Stimulated activated CD4-positive, alpha-beta T cell treated with anti-CD3 and anti-CD28 coated beads, Interleukin-1b, Interleukin-23, amount 100 ng/mL, for 48 hours (primary cell): ENCODE data around the gene ARHGEF4.

Experiments used
- DNase-seq: peaks from one replicate; pipeline ENCODE4 v3.0.0-alpha.2; 2020

ARHGEF4 gene

DNA sequence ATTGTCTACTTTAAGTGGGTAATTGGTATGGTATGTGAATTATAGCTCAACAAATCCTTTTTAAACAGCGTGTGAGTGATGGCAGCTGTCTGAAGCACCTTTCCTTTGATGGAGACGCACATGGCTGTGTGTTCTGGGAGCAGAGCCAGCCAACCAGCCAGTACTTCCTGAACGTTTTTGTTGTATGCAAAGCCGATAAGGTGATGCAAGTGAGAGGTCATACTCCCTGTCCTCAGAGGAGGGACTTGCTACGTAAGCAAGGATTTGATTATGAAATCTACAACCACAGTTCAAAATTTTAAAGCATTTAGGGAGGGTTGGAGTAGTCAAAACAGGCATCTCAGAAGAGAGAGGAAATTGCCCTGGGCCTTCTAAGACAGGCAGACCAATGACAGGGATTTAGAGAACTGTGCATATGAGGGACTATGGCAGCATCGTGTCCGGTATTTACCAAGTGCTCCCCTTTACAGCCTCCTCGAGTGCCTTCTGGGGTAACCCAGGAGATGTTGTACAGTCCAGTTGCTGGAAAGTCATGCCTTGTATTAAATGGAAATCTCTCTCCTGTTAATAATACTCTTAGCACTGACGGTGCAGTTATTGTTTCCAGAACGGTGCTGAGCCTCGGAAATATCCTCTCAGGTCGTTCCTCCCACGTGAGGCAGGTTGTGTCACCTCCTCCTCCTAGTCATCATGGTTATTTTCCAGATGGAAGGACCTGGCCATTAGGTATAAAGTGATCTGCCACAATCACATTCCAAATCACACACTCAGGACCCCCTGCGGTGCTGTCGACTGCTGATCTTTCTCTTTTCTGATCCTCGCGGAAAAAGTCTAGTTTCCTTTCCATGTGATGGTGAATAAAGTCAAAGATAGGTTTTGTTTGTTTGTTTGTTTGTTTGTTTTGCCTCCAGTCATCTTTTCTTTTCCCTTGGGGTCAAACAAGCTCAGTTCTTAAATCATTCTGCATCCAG is 28.4 kb downstream of the ARHGEF4 start:
- DNase-seq, result no peak

DNA sequence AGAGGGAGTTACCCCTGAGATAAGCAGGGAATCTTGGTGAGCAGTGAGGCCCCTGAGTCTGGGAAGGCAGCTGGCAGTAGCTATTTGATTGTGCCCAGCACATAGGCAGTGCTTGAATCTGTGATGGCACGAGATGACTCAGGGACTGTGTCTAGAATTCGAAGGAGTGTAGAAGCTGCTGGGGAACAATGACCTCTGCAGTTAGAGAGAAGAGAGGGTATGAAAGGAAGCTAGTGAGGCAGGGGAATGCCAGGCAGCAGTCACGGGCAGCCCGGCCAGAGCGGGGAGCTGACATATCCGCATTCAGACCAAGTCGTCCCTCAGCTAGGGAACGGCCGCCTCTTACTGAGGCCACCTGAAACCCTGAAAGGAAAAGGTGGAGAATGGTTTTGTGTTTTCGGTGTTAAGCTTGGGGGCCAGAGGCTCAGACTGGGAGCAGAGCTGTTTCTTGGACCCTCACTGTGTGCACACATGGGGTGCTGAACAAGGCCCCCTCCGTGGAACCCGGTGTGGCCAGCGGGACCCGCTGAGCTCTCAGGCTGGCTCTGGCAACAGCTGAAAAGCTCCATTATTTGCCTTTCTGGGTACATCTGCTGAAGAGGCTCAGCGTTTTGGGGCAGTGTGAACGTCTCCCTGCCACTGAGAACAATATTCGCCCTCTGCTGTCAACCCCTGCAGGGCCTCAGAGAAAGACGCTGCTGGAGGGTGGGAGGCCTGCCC is 32.9 kb downstream of the ARHGEF4 start:
- no peak for DNase-seq

DNA sequence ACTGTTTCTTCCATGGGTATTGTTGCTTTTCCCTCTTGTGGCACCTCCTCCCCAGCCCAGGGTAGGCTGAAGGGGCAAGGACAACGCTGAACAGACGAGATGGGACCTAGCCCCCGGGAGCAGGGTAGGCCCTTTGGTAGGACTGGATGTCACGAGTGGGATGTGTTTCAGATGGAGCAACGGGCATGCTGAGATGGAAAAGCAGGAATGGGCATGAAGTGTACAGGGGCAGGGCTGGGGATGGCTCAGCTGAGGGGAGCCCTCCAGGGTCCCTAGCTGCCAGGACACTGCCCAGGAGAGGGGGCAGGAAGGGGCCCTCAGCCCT is 33.4 kb downstream of the ARHGEF4 start:
- no peak for DNase-seq

DNA sequence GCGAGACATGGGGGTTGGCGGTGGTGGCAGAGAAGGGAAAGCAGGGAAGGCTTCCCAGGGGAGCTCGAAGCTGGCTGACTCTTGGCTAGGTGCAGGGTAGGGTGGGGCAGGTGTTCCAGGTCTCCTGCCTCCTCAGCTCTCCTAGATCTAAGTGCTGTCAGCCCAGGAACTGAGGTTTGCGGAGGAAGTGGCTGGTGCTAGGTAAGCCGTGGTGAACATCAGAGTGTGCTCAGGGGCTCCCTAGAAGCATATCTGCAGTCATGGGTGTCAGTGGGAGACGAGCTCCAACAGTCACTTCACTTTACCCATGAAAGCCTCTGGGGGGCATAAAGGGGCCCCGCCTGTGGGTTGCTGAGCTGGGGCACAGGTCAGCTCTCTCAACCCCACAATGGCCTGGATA is 34.1 kb downstream of the ARHGEF4 start:
- no peak for DNase-seq

DNA sequence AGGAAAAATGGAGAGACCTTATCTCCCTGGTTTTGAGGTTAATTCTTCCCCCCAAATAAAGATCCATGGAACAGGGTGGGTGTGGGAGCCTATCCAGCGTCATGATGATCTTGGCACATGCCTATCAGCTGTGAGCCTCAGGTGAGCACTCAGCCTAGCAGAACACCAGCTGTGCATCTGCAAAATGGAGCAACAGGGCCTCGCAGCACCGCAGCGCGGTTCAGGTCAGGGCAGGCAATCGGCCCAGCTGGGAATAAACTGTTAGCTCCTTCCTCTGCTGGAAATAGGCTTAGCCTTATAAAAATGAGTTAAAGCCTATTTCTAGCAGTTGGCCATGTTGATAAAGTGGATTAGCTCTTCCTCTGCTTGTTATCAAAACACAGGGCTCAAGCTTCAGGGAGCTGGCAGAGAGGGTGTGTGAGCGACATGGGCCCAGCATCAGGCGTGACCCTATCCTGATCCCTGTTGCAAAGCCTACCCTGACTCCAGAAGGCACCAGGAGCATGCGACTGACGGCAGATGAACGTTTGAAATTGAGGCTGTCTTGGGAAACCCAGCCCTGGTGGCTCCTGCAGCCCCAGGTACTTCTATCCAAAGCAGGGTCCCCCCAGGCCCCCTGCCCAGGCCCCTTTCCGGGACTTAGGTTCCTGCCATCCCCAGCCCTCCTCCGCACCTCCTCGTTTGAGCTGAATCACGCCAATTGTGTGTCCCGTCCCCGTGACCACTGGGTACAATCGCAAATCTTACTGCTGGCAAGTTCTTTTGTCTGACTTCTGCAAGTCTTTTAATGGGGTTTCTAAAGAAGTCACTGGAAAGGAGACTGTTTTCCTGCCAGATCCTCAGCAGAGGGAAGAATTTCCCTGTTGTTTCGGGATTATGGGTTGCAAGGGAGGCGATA is 35.4 kb downstream of the ARHGEF4 start:
- no peak for DNase-seq

DNA sequence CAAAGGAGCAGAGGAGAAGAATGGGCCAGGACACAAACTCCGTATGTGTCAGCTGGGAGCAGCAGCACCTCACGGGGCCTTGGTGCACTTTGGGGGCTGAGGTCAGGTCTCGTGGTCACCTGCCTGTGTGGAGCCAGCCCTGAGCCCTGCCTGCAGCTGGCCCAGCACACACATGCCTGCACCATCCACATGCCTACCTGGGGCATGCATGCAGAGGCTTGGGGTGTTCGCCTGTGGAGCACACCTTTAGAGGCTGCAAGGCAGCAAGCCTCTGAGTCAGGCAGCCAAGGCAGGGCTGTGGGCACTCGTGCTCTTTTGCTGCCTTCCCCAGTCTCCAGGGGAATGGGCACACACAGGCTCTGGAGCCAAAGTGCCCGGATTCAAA is 36.0 kb downstream of the ARHGEF4 start:
- DNase-seq, result no peak

DNA sequence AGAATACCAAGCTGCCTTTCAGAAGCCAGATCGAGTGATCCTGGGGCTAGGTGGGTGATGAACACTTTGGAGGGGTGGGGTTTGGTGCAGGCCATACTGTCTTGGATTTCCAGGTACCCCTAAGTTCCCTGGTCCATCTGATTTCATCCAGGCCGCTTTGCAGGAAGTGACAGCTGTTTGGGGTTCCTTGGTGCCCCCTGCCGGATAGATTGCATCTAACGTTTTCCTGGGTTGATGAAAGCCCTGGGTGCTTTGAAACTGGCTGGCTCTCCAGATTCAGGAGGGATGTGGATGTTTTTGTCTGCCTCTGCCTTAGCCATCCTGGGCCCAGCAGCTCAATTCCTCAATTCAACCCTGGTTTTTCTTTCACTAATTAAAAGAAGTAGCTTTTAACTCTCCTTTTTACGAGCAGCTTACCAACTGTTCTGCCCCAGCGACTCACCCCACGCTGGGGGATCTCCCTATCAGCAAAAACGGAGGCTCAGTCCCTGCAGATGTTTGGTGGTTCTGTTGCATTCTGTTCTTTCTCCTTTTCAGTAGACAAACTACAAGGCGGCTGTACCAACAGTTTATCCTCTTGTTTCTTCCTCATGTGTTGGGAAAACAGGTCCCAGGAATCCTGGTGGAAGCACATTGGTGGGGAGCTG is 37.1 kb downstream of the ARHGEF4 start:
- peak; percentile 65 for DNase-seq

DNA sequence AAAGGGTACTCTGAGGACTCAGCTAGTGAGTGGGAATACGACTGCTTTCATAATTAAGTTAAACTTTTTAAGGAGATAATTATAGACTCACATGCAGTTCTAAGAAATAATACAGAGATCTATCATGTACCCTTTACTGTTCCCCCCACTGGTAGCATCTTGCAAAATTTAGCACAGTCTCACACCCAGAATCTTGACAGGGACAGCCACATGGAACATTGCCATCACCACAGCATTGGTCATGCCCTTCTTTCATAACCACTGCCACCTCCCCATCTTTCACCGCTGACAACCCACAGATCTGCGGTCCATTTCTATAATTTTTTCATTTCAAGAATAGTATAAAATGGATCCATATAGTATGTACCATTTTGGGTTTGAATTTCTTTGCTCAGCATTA is 37.8 kb downstream of the ARHGEF4 start:
- no peak for DNase-seq

DNA sequence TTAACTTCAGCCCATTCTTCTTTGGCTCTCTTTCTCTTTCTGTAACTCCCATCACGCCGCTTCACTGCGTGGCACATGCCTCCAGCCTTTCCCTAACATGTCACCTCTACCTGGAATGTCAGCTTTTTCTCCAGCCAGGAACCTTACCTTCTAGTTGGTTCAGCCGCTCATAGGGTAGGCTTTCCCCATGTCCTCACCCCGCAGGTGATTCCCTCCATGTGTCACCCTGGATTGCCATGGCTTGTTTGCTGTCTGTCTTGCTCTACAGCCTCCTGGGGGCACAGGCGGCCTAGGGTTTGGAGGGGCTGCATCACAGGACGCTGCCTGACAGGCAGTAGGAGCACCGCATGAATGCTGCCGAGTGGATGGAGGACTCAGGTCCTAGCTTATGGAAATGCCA is 39.2 kb downstream of the ARHGEF4 start:
- DNase-seq, result no peak

DNA sequence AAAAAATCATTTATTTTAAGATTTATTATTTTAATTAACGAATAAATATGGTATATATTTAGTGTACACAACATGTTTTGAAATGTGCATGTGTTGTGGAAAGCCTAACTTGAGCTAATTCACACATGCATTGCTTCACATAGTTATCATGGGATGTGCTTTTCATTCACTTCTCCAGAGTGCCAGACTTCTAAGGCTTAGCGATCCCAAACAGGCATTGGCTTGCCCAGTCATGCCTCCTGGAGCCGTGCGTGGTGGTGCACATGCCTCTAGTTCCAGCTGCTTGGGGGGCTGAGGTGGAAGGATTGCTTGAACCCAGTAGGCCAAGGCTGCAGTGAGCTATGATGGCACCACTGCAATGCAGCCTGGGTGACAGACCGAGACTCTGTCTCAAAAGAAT is 40.5 kb downstream of the ARHGEF4 start:
- no peak for DNase-seq

DNA sequence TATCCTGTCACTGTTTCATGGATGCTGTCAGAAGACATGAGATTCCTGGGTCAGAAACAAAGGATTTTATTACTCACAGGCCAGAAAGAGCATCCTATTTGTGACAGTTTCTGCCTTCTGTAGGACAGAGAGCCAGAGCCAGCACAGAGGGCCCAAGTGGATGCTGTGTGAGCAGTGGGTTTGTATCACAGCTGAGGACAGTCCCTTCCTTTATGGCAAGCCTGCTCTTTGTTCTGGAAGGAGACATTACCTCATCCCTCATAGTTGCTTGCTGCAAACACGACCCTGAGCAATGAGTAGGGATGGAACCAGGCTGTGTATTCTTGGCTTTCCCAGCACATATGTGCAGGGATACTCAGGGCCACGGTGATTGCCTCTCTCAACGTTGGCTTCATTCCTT is 41.6 kb downstream of the ARHGEF4 start:
- DNase-seq, result no peak

DNA sequence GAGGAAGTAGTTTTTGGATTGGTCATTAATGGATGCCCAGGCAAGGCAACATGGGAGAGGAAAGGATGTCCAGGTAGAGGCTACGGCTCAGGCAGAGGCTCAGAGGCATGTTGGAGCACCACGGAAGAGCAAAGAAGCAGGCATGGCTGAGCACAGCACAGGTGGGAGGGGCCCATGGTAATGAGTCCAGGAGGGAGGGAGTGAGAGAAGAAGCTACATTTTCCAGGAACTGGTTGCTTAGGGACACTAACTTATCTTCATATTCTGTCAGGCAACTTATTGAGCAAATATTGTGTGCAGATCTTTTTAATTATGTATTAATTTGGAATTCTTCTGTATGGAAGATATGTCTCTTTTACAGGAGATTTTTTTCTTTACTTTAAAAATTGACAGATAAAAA is 42.2 kb downstream of the ARHGEF4 start:
- DNase-seq, result no peak

DNA sequence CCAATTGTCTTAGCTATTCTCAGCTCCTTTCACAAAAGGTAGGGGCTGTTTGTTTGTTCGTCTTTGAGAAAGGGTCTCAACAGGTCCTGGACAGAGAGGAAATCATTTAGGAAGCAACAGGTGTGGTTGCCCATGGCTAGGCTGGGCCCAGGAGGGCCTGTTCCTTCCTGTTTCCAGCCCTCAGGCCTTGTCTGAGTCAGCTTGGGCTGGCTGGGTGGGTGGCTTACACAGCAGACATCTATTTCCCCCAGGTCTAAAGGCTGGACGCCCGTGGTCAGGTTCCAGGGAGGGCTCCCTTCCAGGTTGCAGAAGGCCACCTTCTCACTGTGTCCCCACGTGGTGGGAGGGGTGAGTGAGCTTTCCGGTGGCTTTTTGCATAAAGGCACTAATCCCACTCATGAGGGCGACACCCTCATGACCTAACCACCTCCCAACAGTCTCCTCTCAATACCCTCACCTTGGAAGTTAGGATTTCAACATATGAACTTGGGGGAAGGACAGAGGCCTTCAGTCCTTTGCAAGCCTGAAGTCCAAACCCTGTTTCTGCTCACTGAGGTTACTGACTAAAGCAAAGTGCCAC is 45.5 kb downstream of the ARHGEF4 start:
- no peak for DNase-seq

DNA sequence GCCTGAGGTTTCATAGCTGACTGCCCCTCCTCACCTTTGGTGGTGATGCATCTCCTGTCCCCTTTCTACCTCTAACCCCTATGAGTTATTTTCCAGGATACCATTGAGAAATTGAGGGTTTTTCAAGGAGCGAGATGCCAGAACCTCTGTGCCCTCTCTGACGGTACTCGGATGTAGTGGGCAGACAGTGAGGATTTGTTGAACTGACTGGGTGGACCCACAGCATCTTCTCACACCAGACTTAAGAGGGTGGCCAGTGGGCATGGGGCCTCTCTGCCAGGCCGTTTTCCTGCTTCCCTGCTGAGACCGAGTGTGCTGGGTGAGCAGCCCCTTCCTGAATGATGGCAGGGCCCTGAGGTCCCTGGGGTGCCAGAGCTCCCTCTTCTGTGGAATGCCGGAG is 46.3 kb downstream of the ARHGEF4 start:
- DNase-seq, result no peak

DNA sequence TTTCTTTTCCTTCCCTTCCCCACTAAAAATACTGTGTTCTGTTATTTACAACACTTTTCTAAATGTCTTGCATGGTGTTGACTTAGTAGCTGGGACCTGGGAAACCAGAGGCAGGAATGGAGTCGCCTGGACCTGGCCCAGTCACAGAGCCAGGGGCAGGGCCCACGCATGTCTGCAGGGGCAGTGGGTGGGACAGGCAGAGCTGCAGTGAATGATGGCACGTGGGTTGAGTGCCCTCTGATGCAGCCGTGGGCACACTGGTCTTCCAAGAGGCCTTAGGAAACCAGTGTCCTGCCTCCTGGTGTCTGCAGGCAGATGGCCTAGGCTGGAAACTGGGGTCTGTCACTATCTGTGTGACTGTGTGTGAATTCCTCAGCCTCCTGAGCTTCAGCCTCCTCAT is 46.8 kb downstream of the ARHGEF4 start:
- DNase-seq, result no peak

DNA sequence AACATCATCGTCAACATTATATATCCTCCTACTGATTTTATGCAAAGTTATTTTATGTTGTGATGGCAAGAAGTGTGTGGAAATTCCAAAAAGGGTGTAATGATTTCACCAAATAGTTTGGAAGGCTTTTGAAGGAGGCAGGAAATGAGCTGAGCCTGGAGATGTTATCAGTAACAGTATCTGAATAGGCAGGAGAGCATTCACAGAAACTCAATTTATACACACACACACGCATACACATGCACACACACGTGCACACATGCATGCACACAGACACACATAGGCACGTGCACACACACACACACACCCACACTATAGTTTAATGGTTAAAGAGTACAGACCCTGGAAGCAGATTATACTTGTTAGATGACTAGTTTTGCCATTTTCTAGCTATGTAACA is 47.3 kb downstream of the ARHGEF4 start:
- no peak for DNase-seq

DNA sequence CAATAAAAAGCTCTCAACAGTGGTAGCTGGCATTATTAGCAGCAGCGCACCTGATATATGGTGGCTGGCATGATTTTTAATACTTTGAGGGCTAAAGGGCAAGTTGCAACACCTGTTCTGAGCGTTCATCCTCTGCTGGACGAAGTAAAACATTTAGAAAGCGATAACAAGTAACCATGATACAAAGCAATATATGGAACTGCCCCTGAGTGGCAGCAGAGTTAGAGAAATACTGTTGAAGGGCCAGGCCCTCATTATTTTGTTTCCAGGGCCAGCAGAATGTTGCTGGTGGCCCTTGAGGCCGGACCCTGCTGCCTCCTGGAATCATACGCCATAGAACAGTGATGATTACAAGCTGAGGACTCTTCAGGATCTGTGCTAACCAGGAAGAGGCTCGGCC is 47.8 kb downstream of the ARHGEF4 start:
- DNase-seq, result no peak

DNA sequence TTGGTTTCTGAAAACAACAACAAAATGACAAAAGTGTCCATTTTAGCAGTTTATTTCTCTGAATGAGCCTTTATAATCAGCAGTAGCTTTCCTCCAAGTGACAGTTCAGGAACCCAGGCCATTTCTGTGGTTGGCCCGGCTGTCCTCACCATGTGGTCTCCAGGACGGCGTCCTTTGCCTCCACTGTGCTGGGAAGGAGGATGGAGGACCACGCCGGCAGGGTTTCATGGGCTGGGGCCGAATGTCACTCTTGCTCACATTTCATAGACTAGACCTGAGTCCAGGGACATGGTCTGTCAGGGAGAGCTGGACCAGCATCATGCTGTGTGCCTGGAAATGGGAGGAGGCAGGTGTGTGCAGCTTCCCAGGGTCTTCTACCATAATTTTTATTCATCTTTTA is 50.9 kb downstream of the ARHGEF4 start:
- no peak for DNase-seq

DNA sequence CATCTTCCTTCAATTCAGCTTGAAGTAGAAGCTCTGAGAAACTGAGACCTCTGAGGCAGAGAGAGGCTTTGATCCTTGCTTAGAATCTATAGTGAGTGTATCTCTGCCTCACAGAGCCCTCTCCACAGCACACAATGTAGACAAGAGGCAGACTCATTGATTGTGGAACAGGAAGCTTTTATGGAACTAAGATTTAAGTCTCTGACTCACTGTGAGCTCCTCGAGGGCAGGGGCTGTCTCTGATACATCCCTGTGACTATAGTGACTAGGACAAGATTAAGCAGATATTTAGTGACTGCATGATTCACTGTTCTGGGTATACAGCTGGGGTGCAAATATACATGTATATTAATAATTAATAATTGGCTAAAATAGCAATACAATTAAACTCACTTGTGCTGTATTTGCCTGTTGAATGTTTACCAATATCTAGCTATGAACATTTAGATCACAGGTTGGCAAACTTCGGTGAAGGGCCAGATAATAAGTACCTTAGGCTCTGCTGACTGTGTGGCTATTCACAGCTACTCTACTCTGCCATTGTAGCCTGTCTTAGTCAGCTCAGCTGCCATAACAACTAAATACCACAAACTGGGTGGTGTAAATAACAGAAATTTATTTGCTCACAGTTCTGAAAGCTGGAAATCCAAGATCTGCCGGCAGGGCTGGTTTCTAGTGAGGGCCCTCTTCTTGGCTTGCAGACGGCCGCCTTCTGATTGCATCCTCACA is 54.4 kb downstream of the ARHGEF4 start:
- no peak for DNase-seq

DNA sequence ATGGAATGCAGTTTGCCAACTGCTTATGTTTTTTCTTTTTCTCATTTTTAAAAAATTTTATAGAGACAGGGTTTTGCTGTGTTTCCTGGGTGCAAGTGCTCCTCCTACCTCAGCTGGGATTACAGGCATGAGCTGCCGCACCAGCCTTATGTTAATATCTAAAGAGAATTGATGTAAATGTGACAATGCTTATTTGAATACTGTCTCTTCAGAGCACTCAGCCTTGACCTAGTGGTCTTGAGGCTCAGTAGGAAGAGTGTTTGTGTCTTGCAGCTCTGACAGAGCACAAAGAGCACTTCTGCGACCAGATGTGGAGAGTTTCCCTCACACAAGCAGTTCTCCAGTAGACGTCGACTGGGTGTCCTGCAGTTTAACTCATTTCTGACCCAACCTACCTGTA is 55.3 kb downstream of the ARHGEF4 start:
- DNase-seq, result no peak
